GM23248 (cell line): ENCODE measurements around the gene ATXN7L3. TPM values are rescaled to one million over a fixed set of nuclear protein-coding genes. Genes with fewer than 3 reads are reported as not detected.

Experiments used
- DNase-seq: peaks from one replicate; pipeline ENCODE4 v3.0.0-alpha.2; 2015
- H2AFZ ChIP-seq: fragments of 200-600 bp; sonication (generic); 2 replicates; pipeline ENCODE4 v1.6.1; 2016; ENCODE audit warnings: antibody characterized with exemption
- H3F3A ChIP-seq: fragments of 200-600 bp; sonication (generic); 2 replicates; pipeline ENCODE4 v1.6.1; 2016; ENCODE audit warnings: mild to moderate bottlenecking, antibody characterized with exemption, mixed run types; ENCODE audit not compliant: insufficient read depth
- H3K27ac ChIP-seq: fragments of 200-600 bp; sonication (generic); 2 replicates; pipeline ENCODE4 v1.5.1; 2016; ENCODE audit warnings: mild to moderate bottlenecking
- H3K27me3 ChIP-seq: fragments of 200-600 bp; sonication (generic); replicated peaks from 2 replicates; pipeline ENCODE4 v1.6.1; 2016; ENCODE audit warnings: mild to moderate bottlenecking; ENCODE audit not compliant: insufficient read depth
- H3K36me3 ChIP-seq: fragments of 200-600 bp; sonication (generic); 2 replicates; pipeline ENCODE4 v1.6.1; 2016; ENCODE audit warnings: low read depth, mild to moderate bottlenecking
- H3K4me1 ChIP-seq: fragments of 200-600 bp; sonication (generic); 2 replicates; pipeline ENCODE4 v1.6.1; 2016; ENCODE audit warnings: mild to moderate bottlenecking; ENCODE audit not compliant: insufficient read depth
- H3K4me2 ChIP-seq: fragments of 200-600 bp; sonication (generic); one replicate; pipeline ENCODE4 v1.6.1; 2016; ENCODE audit warnings: mild to moderate bottlenecking; ENCODE audit not compliant: unreplicated experiment
- H3K4me3 ChIP-seq: fragments of 200-600 bp; sonication (generic); 2 replicates; pipeline ENCODE4 v1.5.1; 2016; ENCODE audit warnings: mild to moderate bottlenecking
- H3K79me2 ChIP-seq: fragments of 200-600 bp; sonication (generic); 2 replicates; pipeline ENCODE4 v1.6.1; 2016; ENCODE audit warnings: mild to moderate bottlenecking; ENCODE audit not compliant: insufficient read depth
- H3K9ac ChIP-seq: fragments of 200-600 bp; sonication (generic); 2 replicates; pipeline ENCODE4 v1.6.1; 2016; ENCODE audit warnings: mild to moderate bottlenecking
- H3K9me2 ChIP-seq: fragments of 200-600 bp; sonication (generic); 2 replicates; pipeline ENCODE4 v1.6.1; 2016; ENCODE audit warnings: mixed run types, mild to moderate bottlenecking, moderate library complexity; ENCODE audit not compliant: insufficient read depth
- H3K9me3 ChIP-seq: fragments of 200-600 bp; sonication (generic); one replicate; pipeline ENCODE4 v1.6.1; 2017; ENCODE audit warnings: low read depth
- H4K20me1 ChIP-seq: fragments of 200-600 bp; sonication (generic); 2 replicates; pipeline ENCODE4 v1.6.0; 2016; ENCODE audit not compliant: insufficient read depth
- EZH2 ChIP-seq: fragments of 200-600 bp; sonication (generic); IDR thresholded peaks from 2 replicates; pipeline ENCODE4 v1.6.1; 2018; ENCODE audit warnings: antibody characterized with exemption, mild to moderate bottlenecking; ENCODE audit not compliant: insufficient read depth, poor library complexity, severe bottlenecking
- EZH2phosphoT487 ChIP-seq: fragments of 200-600 bp; sonication (generic); IDR thresholded peaks from 2 replicates; pipeline ENCODE4 v1.6.1; 2018; ENCODE audit warnings: antibody characterized with exemption, moderate library complexity, mild to moderate bottlenecking, low read depth; ENCODE audit not compliant: insufficient read depth
- WGBS, 2 experiments: methylation state at CpG; one replicate each; pipeline ENCODE4 v1.1.6; 2015 to 2017; ENCODE audit warnings: low lambda C conversion rate in 2 of 2, low coverage in 1 of 2; ENCODE audit errors: missing lambda C conversion rate in 2 of 2; 5-methylcytosine and 5-hydroxymethylcytosine counted together
- in situ Hi-C: fragments of 300-500 bp; cut with MboI; formaldehyde crosslinking; loops from 2 replicates; pipeline ENCODE4 v1.15.0; 2020
- polyA plus RNA-seq: library from polyadenylated mRNA; unstranded; fragments of >200 nt; fragmentation: Nextera tagmentation; extraction: Ambion mirVana; gene quantifications from 2 replicates; pipeline ENCODE4 v1.2.1, GENCODE V29; 2016
- total RNA-seq: library from RNA; depleted of rRNA; stranded (reverse); fragments of >200 nt; shearing (Covaris generic); gene quantifications from 2 replicates; pipeline ENCODE4 v1.2.3, GENCODE V29; 2014

The ATXN7L3 gene
- total and polyA plus RNA-seq, 2 experiments from 2014 or later: 9.8 to 60.4 TPM

- Histone ChIP-seq H3K4me2 (no peak overlapping the region), H3K79me2 (no peaks in the 10 kb centered on the region), H2AFZ (no peak overlapping the region), H3K9ac (no peak overlapping the region), H4K20me1 (no peaks in the 10 kb centered on the region), H3K27ac (no peak overlapping the region), H3F3A (peaks cover 4% of the 10 kb centered on the region; the same call in 1 of the 2 replicates), H3K4me3 (no peak overlapping the region), H3K4me1 (peaks cover 11% of the 10 kb centered on the region), H3K9me3 (no peaks in the 10 kb centered on the region), H3K9me2 (no peaks in the 10 kb centered on the region), H3K36me3 (no peaks in the 10 kb centered on the region), H3K27me3 (no peaks in the 10 kb centered on the region)
- WGBS, 2 experiments: 82 to 85% methylated on average over 7 of the region's 7 CpGs
- in situ Hi-C loops: no loop called here
- DNase-seq: no peak
- TF ChIP-seq EZH2phosphoT487 (no peak), EZH2 (no peak)
Observed at GRCh38 chr17:44232061-44232460, 32.4 kb upstream of the ATXN7L3 start.

- H3K27ac ChIP-seq: no peak overlapping the region
- TF ChIP-seq EZH2phosphoT487 (no peak), EZH2 (no peak)
- no peaks in the 10 kb centered on the region for H3K9me3 ChIP-seq
- no peak overlapping the region for H3K4me3 ChIP-seq
- H2AFZ ChIP-seq: no peak overlapping the region
- peaks cover 2% of the 10 kb centered on the region; the same call in 1 of the 2 replicates for H3F3A ChIP-seq
- H4K20me1 ChIP-seq: no peaks in the 10 kb centered on the region
- H3K4me2 ChIP-seq: no peak overlapping the region
- in situ Hi-C loops: no loop called here
- no peak for DNase-seq
- H3K9ac ChIP-seq: no peak overlapping the region
- H3K27me3 ChIP-seq: no peaks in the 10 kb centered on the region
- no peaks in the 10 kb centered on the region for H3K36me3 ChIP-seq
- 63 to 64% methylated on average over 9 of the region's 9 CpGs for WGBS, 2 experiments
- no peaks in the 10 kb centered on the region for H3K79me2 ChIP-seq
- H3K4me1 ChIP-seq: peaks cover 5% of the 10 kb centered on the region; the same call in 1 of the 2 replicates
- H3K9me2 ChIP-seq: no peaks in the 10 kb centered on the region
Observed at GRCh38 chr17:44230140-44230539, 30.5 kb upstream of the ATXN7L3 start.

- no peak for TF ChIP-seq EZH2phosphoT487
- Histone ChIP-seq H3K9me3 (no peaks in the 10 kb centered on the region), H3F3A (no peaks in the 10 kb centered on the region), H3K4me1 (no peaks in the 10 kb centered on the region), H3K36me3 (no peaks in the 10 kb centered on the region), H3K27me3 (no peaks in the 10 kb centered on the region), H3K4me2 (no peak overlapping the region), H3K79me2 (no peaks in the 10 kb centered on the region), H3K4me3 (no peak overlapping the region), H2AFZ (no peak overlapping the region), H4K20me1 (no peaks in the 10 kb centered on the region), H3K27ac (no peak overlapping the region), H3K9me2 (no peaks in the 10 kb centered on the region), H3K9ac (no peak overlapping the region)
- DNase-seq: no peak
- WGBS, 2 experiments: 86 to 90% methylated on average over 6 of the region's 6 CpGs
- in situ Hi-C loops: no loop called here
Observed at GRCh38 chr17:44229090-44229489, 29.4 kb upstream of the ATXN7L3 start.

DNA sequence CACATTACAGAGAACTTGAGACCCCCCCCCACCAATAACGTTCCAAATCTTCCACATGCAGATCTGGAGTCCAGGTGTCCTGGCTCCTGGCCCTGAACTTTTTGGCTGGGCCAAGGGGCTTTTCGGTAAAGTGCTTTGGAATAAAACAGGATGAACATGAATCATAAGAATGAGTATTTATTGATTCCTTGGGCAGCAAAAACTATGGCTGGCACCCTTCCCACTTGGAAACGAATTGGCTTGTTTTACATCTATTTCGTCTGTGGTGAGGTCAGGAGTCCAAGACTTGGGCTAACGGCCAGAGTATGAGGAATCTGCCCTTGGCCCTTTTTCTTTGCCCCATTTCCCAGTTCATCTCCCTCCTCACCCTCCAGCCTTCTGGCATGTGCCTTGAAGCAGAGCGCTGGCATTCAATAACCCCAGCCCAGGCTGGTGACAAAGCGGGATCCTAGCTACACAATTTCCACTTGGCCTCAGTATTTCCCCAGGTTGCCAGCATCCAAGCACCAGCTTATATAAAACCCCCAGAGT is 23.9 kb upstream of the ATXN7L3 start:
- DNase-seq: peak; percentile 61
- no peak overlapping the region for H3K4me2 ChIP-seq
- no peak overlapping the region for H3K9ac ChIP-seq
- no peaks in the 10 kb centered on the region for H3K9me3 ChIP-seq
- WGBS, 2 experiments: 23 to 28% methylated on average over 7 of the region's 7 CpGs
- H3K36me3 ChIP-seq: no peaks in the 10 kb centered on the region
- 0 out of 2 replicates have a peak overlapping the region, but pooled peaks have one; percentile 4 for H3K27ac ChIP-seq
- peaks cover 7% of the 10 kb centered on the region for H3F3A ChIP-seq
- no peak for TF ChIP-seq EZH2
- H3K9me2 ChIP-seq: no peaks in the 10 kb centered on the region
- in situ Hi-C loops: loop anchor here (5.0 to 25.0 kb wide), 3 partner anchors 104 to 414 kb away; no protein-coding TSS in a partner anchor
- H3K4me3 ChIP-seq: no peak overlapping the region
- H2AFZ ChIP-seq: no peak overlapping the region
- no peaks in the 10 kb centered on the region for H4K20me1 ChIP-seq
- peaks cover 14% of the 10 kb centered on the region for H3K4me1 ChIP-seq
- peaks cover 6% of the 10 kb centered on the region for H3K79me2 ChIP-seq
- H3K27me3 ChIP-seq: no peaks in the 10 kb centered on the region
